GM12872 (cell line): ENCODE data around the gene C6orf15.

ENCODE experiments used
- CTCF ChIP-seq: IDR thresholded peaks from 3 replicates; pipeline ENCODE4 v1.5.1; 2011; ENCODE audit warnings: low read depth, mild to moderate bottlenecking, low read length, moderate library complexity; ENCODE audit not compliant: insufficient read depth

C6orf15 gene

GRCh38 chr6:31120151-31120915 is 8.0 kb upstream of the C6orf15 start, which contains the start of gene CDSN:
Gene CDSN (minus strand): TSS chr6:31120446. CDS start chr6:31120419, 27 bp downstream.
- no peak for TF ChIP-seq CTCF

GRCh38 chr6:31118178-31118577 is 5.8 kb upstream of the C6orf15 start:
- TF ChIP-seq CTCF = no peak

GRCh38 chr6:31116661-31117385 is 4.4 kb upstream of the C6orf15 start:
- no peak for TF ChIP-seq CTCF

- TF ChIP-seq CTCF = no peak
These were observed 3.7 kb upstream of the C6orf15 start for GRCh38 chr6:31115941-31116560.

GRCh38 chr6:31114970-31115849 is 2.8 kb upstream of the C6orf15 start:
- no peak; the same call in 2 of the 3 replicates for TF ChIP-seq CTCF

GRCh38 chr6:31114541-31114878 is 2.1 kb upstream of the C6orf15 start, which contains the start of gene PSORS1C1:
Gene PSORS1C1 (plus strand): TSS chr6:31114800. CDS start chr6:31129633, 14,833 bp downstream.
- no peak for TF ChIP-seq CTCF
